Fibroblast of skin of right quadriceps (primary cell): Measurements from ENCODE around the gene TSPAN2.

Source experiments
- DNase-seq: peaks from one replicate; pipeline ENCODE4 v3.0.0-alpha.2; 2013

TSPAN2 gene

GRCh38 chr1:115089420-115090185, at the start of gene TSPAN2:
TSS of gene TSPAN2 (minus strand) at chr1:115089503. CDS start at chr1:115089432, 71 bp downstream.
- DNase-seq, result no peak

GRCh38 chr1:115138973-115139372, 49.7 kb upstream of the TSPAN2 start:
- peak; percentile 91 for DNase-seq

GRCh38 chr1:115138271-115138670, 49.0 kb upstream of the TSPAN2 start:
- DNase-seq, result no peak

- no peak for DNase-seq
These were observed 47.9 kb upstream of the TSPAN2 start for GRCh38 chr1:115137191-115137590.

GRCh38 chr1:115136706-115137105, 47.4 kb upstream of the TSPAN2 start:
- DNase-seq, result no peak

DNA sequence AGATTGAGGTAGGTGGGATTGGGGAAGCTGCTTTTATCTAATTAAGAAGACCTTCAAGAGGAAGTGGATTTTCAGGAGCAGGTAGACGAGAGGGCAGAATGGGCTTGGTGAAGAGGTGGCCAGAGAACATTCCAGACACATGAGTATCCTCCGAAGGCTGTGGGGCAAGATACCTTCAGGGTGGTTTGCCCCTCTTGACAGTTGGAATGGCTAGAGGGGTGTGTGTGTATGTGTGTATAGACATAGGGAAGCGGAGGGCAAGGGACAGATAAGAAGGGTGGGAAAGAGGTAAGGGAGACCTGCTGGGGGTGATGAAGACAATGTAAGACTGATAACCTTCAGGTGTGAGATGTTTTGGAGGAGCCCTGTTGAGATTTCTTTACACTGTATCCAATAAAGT, 46.8 kb upstream of the TSPAN2 start:
- DNase-seq, result no peak

DNA sequence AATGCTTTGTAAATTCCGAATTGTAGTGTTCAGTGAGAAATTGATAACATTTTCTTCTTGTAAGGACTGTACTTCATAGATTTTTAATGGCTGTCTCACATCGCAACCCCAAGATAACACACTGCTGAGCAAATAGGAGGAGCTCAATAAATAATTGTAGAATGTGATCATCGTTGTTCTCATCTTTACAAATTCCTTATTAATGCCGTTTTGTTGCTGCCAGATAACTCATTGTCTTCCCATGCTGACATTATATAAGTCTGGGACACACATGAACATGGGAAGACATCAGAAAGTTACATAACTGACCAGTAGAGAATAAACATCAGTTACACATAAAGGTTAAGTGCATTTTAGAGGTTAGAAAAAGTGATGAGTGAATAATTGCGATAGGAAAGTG, 46.4 kb upstream of the TSPAN2 start:
- DNase-seq, result peak; percentile 75

DNA sequence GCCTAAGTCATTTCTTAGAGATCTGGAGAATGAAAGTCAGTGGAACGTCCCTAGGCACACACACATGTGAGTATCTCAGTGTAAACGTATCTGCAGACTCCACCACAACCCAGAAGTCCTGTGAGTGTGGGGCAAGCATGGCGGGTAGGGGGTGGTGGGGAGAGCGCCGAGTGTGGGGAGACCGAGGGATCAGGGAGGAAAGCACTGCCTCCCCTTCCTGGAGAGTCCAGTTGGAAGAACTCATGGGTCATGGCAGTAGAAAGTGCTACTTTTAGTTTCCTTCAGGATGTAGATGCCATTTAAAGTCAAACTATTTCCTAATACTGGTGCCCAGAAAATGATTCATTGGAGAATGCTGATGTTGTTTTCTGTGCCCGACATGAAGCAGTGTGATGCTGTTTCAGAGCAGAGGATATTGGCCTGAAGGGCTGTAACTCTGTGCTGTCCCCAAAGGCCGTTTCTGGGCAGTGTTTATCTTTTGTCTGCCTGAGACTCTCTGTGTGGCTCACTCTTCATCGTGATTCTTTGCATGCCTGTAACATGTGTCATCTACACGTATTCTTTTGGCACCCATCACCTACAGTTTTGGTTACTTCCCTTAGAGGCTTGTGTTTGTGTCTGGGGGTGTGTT, 45.7 kb upstream of the TSPAN2 start:
- peak; percentile 91 for DNase-seq

DNA sequence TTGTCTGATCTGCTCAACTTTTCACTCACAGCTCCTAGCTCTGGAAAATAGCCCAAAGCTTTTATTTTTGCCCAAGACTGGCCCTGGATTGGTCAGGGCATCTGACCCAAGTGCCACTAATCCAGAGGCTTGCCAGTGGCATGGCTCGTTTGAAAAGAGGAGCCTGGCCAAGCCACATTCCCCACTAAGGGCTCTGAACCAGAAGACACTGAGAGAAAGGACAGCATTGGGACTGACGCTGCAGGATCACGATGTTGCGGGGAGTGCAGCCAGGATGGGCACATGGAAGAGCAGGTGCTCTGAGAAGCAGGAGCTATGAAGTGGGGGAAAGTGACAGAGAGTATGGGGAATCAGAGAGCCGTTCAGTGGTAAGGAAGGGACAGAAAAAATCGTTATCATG, 44.9 kb upstream of the TSPAN2 start:
- no peak for DNase-seq

DNA sequence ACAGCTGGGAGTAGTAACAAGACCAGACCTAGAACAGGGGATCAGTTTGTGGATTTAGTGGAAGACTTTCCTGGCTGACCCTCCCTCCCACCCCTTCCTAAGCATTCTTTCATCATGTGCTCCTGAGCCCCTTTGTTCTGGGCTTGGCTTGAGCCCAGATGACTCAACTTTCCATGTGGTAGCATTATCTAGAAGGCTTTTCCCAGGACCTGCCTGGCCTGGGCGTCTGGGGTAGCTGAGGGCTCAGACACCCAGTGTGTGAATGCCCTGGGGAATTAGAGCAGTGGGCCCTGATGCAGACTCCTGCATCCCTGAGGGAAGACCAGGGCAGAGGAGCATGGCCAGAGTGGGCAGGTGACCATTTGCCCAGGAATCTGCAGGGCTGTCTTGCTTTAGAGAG, 44.1 kb upstream of the TSPAN2 start:
- peak; percentile 62 for DNase-seq

DNA sequence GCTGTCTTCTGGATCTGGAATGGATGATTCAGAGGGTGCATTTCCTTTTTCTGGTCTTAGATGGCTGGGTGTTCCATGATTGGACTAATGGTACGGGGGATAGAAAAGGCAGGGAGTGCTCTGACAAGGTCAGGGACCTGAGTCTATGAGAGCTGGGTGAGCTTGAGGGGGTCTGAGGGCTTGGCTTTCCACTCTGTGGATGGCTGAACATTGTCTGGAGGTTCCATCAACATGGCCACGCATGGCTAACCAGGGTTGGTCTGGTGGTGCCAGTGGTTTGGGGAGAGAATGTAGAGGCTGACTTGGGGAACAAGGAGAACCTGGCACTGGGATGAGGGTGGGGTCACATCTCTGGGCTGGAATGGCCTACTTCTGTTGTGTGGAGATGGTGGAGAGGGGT, 41.5 kb upstream of the TSPAN2 start:
- no peak for DNase-seq

GRCh38 chr1:115129071-115129640, 39.9 kb upstream of the TSPAN2 start:
- DNase-seq, result no peak

DNA sequence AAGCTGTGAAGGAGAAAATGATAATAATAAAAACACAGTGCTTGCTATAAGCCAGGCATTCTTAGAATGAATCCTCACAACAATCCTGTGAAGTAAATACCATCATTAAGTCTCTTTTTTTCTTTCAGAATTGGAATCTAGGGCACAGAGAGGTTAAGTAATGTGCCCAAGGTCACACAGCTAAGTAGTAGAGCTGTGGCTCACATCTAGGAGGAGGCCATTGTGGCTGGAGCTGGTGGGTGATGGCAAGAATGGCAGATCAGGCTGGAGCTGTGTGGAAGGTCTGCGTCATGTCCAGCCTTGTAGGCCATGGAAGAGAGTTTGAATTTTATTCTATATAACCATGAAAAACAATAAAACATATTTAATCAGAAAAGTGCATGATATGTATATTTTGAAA, 38.2 kb upstream of the TSPAN2 start:
- no peak for DNase-seq

DNA sequence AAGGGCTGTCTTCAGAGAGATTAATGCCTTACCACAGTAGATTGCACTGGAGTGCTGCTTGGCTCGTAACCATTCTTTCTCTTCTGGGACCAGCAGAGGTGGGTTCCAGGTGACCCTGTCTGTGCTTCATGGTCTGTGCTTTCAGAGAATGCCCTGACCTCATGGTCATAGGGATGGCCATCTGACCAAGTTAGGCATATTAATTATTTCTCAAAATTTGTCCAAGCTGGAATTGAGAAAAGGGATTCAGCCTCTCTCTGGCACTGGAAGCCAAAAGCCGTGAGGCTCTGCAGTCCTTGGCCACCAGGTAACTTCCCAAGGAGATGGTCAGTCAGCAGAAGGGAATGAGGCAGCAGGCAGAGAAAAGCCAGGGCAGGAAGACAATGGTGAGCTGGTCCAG, 37.2 kb upstream of the TSPAN2 start:
- no peak for DNase-seq

GRCh38 chr1:115123116-115123515, 33.8 kb upstream of the TSPAN2 start:
- DNase-seq, result no peak

GRCh38 chr1:115121793-115122192, 32.5 kb upstream of the TSPAN2 start:
- DNase-seq, result no peak

DNA sequence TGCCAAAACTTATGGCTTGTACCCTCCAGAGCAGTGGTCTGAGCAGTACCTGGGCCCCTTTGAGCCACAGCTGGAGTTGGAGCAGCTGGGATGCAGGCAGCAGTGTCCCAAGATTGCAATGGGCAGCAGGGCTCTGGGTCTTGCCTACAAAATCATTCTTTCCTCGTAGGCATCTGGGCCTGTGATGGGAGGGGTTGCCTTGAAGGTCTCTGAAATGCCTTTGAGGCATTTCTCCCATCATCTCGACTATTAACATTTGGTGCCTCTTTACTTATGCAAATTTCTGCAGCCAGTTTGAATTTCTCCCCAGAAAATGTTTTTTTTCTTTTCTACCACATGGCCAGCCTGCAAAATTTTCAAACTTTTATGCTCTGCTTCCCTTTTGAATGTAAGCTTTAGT, 31.0 kb upstream of the TSPAN2 start:
- no peak for DNase-seq

- DNase-seq, result peak; percentile 71
These were observed 29.3 kb upstream of the TSPAN2 start for GRCh38 chr1:115118611-115119010.

GRCh38 chr1:115118086-115118485, 28.8 kb upstream of the TSPAN2 start:
- DNase-seq, result no peak

GRCh38 chr1:115117298-115117697, 28.0 kb upstream of the TSPAN2 start:
- no peak for DNase-seq

- no peak for DNase-seq
These were observed 27.2 kb upstream of the TSPAN2 start for GRCh38 chr1:115116512-115116911.

DNA sequence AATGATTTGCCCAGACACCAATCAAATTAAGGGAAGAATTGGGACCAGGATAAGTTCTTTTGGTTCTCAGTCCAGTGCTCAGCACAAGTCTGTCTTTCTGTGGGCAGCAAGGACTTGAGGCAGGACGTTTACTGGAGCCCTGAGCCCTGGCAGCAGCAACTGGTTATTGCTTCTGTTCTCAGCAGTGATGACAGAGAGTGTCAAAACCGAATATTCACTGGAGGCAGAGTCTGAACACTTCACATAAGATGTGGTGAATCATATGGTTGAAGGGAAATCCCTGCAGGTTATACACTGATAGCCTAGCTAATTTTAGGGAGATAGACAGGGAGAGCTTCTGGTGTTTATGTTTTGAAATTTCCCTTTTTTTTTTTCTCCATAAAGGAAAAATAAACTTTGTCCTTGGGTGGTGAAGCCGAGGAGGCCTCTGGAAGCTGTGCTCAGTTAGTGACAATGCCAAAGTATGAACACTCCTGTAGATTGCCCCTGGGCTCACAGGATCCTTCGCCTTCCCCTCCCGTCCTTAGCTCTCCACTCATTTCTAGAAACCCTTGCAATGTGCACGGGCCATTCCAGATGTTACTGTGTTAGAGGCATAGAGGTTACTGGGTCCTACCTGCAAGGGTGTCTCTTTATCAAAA, 26.3 kb upstream of the TSPAN2 start:
- DNase-seq, result no peak

- no peak for DNase-seq
These were observed 25.0 kb upstream of the TSPAN2 start for GRCh38 chr1:115114308-115114707.

DNA sequence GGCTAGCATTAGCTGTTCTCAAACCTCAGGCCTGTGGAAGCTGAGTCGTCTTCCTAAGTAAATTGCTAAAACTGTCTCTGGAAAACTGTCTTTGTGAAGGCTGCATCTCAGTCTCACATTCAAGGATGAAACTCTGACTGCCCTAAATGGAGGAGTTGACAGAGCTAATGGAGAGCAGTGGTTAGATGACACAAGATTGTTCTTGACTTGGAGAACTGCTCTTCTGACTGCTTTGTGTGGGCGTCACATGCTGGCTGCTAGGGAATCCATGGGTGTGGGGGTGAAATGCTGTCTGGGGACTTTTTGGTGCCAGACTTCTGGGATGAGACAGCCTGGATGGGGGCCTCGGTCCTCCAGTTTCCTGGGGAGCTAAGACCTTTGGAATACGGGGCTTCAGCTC, 24.5 kb upstream of the TSPAN2 start:
- peak; percentile 30 for DNase-seq
